Epithelial cell of esophagus (primary cell): ENCODE measurements around the gene CD180.

Experiments used
- DNase-seq: peaks from one replicate; pipeline ENCODE4 v3.0.0; 2010; ENCODE audit warnings: low read depth
- H3K4me3 ChIP-seq: 2 replicates; pipeline ENCODE4 v1.5.1; 2011; ENCODE audit warnings: mild to moderate bottlenecking, low read length, control low read depth
- TF ChIP-seq, protein P1 (sequence below): IDR thresholded peaks from 2 replicates; pipeline ENCODE4 v1.5.1; 2011; ENCODE audit warnings: low read depth, mild to moderate bottlenecking, low read length, control low read depth, inconsistent platforms; ENCODE audit not compliant: insufficient read depth; ENCODE audit errors: missing control alignments

Gene CD180

GRCh38 chr5:67204821-67205220 is 8.2 kb upstream of the CD180 start:
- DNase-seq = no peak
- TF ChIP-seq, protein P1, sequence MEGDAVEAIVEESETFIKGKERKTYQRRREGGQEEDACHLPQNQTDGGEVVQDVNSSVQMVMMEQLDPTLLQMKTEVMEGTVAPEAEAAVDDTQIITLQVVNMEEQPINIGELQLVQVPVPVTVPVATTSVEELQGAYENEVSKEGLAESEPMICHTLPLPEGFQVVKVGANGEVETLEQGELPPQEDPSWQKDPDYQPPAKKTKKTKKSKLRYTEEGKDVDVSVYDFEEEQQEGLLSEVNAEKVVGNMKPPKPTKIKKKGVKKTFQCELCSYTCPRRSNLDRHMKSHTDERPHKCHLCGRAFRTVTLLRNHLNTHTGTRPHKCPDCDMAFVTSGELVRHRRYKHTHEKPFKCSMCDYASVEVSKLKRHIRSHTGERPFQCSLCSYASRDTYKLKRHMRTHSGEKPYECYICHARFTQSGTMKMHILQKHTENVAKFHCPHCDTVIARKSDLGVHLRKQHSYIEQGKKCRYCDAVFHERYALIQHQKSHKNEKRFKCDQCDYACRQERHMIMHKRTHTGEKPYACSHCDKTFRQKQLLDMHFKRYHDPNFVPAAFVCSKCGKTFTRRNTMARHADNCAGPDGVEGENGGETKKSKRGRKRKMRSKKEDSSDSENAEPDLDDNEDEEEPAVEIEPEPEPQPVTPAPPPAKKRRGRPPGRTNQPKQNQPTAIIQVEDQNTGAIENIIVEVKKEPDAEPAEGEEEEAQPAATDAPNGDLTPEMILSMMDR = no peak
- no peak overlapping the region for H3K4me3 ChIP-seq

GRCh38 chr5:67203701-67204074 is 7.1 kb upstream of the CD180 start:
- H3K4me3 ChIP-seq = no peak overlapping the region
- no peak for DNase-seq
- TF ChIP-seq, protein P1 = no peak

GRCh38 chr5:67202828-67203227 is 6.2 kb upstream of the CD180 start:
- H3K4me3 ChIP-seq = no peak overlapping the region
- no peak for DNase-seq
- TF ChIP-seq, protein P1 = no peak

GRCh38 chr5:67201897-67202549 is 5.4 kb upstream of the CD180 start:
- TF ChIP-seq, protein P1 = no peak
- H3K4me3 ChIP-seq = no peak overlapping the region
- no peak for DNase-seq

DNA sequence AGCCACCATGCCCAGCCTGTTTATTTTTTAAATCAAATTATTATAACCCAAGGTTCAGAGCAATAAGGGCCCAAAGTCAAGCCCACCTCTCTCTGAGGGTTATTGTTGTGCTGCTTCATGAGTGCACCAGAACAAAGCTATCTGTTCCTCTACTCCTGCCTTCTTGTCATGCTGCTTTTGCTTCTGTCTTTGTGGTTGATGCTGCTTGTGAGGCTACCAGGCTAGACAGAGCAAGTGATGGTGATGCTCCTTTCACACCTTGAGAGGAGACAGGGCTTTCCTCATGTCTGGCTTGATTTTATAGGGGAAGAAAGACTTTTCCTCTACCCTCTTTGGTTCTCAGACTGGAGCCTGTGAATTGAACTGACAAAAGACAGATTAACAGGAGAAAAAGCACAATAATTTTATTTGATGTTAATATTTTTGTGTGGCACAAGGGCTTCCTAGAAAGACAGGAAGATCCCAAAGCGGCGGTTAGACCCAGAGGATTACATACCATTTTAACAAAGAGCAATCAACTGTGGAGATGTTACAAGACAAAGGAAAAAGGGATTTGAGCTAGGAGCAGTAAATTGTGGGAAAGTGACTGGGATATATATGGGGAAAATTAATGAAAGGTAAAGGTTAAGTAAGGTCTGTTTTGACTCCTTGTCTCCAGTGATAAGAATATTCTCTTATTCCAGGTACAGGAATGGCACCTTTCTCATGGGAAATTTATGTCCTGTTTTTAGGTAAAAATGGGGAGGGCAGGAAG is 4.4 kb upstream of the CD180 start:
- TF ChIP-seq, protein P1 = no peak
- no peak overlapping the region for H3K4me3 ChIP-seq
- no peak for DNase-seq

- no peak overlapping the region for H3K4me3 ChIP-seq
- DNase-seq = no peak
- TF ChIP-seq, protein P1 = no peak
Measured at GRCh38 chr5:67199859-67200258, 3.3 kb upstream of the CD180 start.
